Kidney (tissue), 14 donors: ENCODE data around the gene HPSE2. TPM values are rescaled to one million over a fixed set of nuclear protein-coding genes. Genes with fewer than 3 reads are reported as not detected.

Experiments used
- DNase-seq, 5 donors: peaks; one replicate each; pipeline ENCODE4 v3.0.0-alpha.2; 2013 to 2020
- FAIRE-seq: peaks from 2 replicates; lab custom pipeline; 2012; peaks lifted over from hg19 to GRCh38; lab: Jason Lieb, UNC
- H3K27ac ChIP-seq, 2 donors: one replicate each; pipeline ENCODE4 v1.7.0; 2013; ENCODE audit warnings: low read depth in 2 of 2, low read length in 2 of 2, inconsistent platforms in 1 of 2
- H3K27me3 ChIP-seq: one replicate; pipeline ENCODE4 v1.7.1; 2013; ENCODE audit warnings: low read length, inconsistent platforms; ENCODE audit not compliant: control insufficient read depth, insufficient read depth
- H3K36me3 ChIP-seq, 3 donors: one replicate each; pipeline versions ENCODE4 v1.7.0 to v1.7.1; 2013; ENCODE audit warnings: low read length in 3 of 3, control low read depth in 1 of 3, inconsistent platforms in 1 of 3; ENCODE audit not compliant: insufficient read depth in 3 of 3, control insufficient read depth in 2 of 3
- H3K4me1 ChIP-seq, 3 donors: one replicate each; pipeline versions ENCODE4 v1.7.0 to v1.7.1; 2013; ENCODE audit warnings: low read length in 3 of 3, inconsistent platforms in 1 of 3, low read depth in 1 of 3; ENCODE audit not compliant: control insufficient read depth in 2 of 3, insufficient read depth in 2 of 3
- H3K4me3 ChIP-seq, 3 donors: one replicate each; pipeline versions ENCODE4 v1.7.0 to v1.8.1; 2013; ENCODE audit warnings: low read length in 3 of 3, control low read depth in 1 of 3, inconsistent platforms in 1 of 3
- H3K9ac ChIP-seq, 3 donors: one replicate each; pipeline versions ENCODE4 v1.7.0 to v1.7.1; 2013; ENCODE audit warnings: low read length in 3 of 3, control low read depth in 1 of 3, inconsistent platforms in 1 of 3
- H3K9me3 ChIP-seq, 3 donors: one replicate each; pipeline versions ENCODE4 v1.7.0 to v1.7.1; 2013; ENCODE audit warnings: low read length in 3 of 3, control low read depth in 1 of 3, inconsistent platforms in 1 of 3; ENCODE audit not compliant: control insufficient read depth in 2 of 3, insufficient read depth in 1 of 3
- CTCF ChIP-seq: IDR thresholded peaks from 3 replicates; pipeline ENCODE4 v1.5.1; 2012; ENCODE audit warnings: mild to moderate bottlenecking, moderate library complexity, borderline replicate concordance; ENCODE audit not compliant: insufficient read depth; ENCODE audit errors: extremely low read depth
- intact Hi-C: fragments of 100-400 bp; cut with DNase I; formaldehyde crosslinking; loops from one replicate; pipeline ENCODE4 v1.11.1; 2022
- polyA plus RNA-seq: library from polyadenylated mRNA; stranded (reverse); fragments of 350-450 nt; fragmentation: Illumina TruSeq; extraction: RNeasy Lipid Tissue Mini Kit (QIAGEN cat#74804); gene quantifications from one replicate; pipeline ENCODE4 v1.2.3, GENCODE V29; 2014; ENCODE audit warnings: low read depth, low replicate concordance; ENCODE audit not compliant: insufficient read depth
- total RNA-seq: library from RNA; stranded (reverse); fragmentation: NEBNext Ultra II Directional; extraction: Animal tissue kit (Norgen Biotek cat#: 25700); gene quantifications from one replicate; pipeline ENCODE4 v1.2.1, GENCODE V29; 2021
- donor health status: control.
- donor health status: control.
- donor health status: control.
- donor health status: control.
- donor health status: control.
- donor health status: DM: yes; HTN: yes; CAD: no.
- donor health status: Normal renal cell carcinoma (clear cell type).

The HPSE2 gene
- total and polyA plus RNA-seq, 2 donors from 2014 or later = 1.4 to 3.0 TPM

GRCh38 chr10:98456043-98456570 lies 779.5 kb downstream of the HPSE2 start:
- no peak overlapping the region for H3K27ac ChIP-seq
- no peaks in the 10 kb centered on the region for H3K4me1 ChIP-seq
- no peak overlapping the region for H3K4me3 ChIP-seq
- H3K9me3 ChIP-seq = no peaks in the 10 kb centered on the region
- H3K27me3 ChIP-seq = no peaks in the 10 kb centered on the region
- no peak for TF ChIP-seq CTCF
- intact Hi-C loops = no loop called here
- no peak overlapping the region for H3K9ac ChIP-seq
- no peak for FAIRE-seq
- H3K36me3 ChIP-seq = no peaks in the 10 kb centered on the region
- no peak for DNase-seq

GRCh38 chr10:98453729-98454128 lies 781.9 kb downstream of the HPSE2 start:
- no peak overlapping the region for H3K4me3 ChIP-seq
- H3K9ac ChIP-seq = no peak overlapping the region
- no peak overlapping the region for H3K27ac ChIP-seq
- FAIRE-seq (no peak), DNase-seq (no peak)
- no peaks in the 10 kb centered on the region for H3K27me3 ChIP-seq
- intact Hi-C loops = no loop called here
- no peaks in the 10 kb centered on the region for H3K9me3 ChIP-seq
- H3K36me3 ChIP-seq = no peaks in the 10 kb centered on the region
- no peaks in the 10 kb centered on the region for H3K4me1 ChIP-seq
- no peak for TF ChIP-seq CTCF

- H3K27me3 ChIP-seq = no peaks in the 10 kb centered on the region
- intact Hi-C loops = no loop called here
- H3K4me3 ChIP-seq = no peak overlapping the region
- FAIRE-seq = no peak
- H3K4me1 ChIP-seq = peaks cover 0 to 4% (median 3%) of the 10 kb centered on the region in 3 donors
- no peak for DNase-seq
- H3K36me3 ChIP-seq = no peaks in the 10 kb centered on the region
- no peak for TF ChIP-seq CTCF
- H3K27ac ChIP-seq = no peak overlapping the region
- H3K9ac ChIP-seq = no peak overlapping the region
- no peaks in the 10 kb centered on the region for H3K9me3 ChIP-seq
These were observed 785.0 kb downstream of the HPSE2 start for GRCh38 chr10:98450618-98451017.

- Histone ChIP-seq H3K9ac (no peak overlapping the region), H3K4me3 (no peak overlapping the region), H3K9me3 (no peaks in the 10 kb centered on the region), H3K27me3 (no peaks in the 10 kb centered on the region), H3K36me3 (no peaks in the 10 kb centered on the region), H3K4me1 (peaks cover 0 to 7% (median 4%) of the 10 kb centered on the region in 3 donors), H3K27ac (no peak overlapping the region)
- no peak for FAIRE-seq
- intact Hi-C loops = no loop called here
- TF ChIP-seq CTCF = no peak
- DNase-seq = no peak
These were observed 786.4 kb downstream of the HPSE2 start for GRCh38 chr10:98449287-98449686.
